Umbilical cord (tissue), 2 donors: ENCODE measurements around the gene GALNS. TPM values are rescaled to one million over a fixed set of nuclear protein-coding genes. Genes with fewer than 3 reads are reported as not detected.
"Not testable (repeated sequence)": the region's sequence is repeated elsewhere in the genome, so short reads cannot be mapped to it uniquely, and the experiment has no call there.

Experiments
- DNase-seq: peaks from one replicate; pipeline ENCODE4 v3.0.0-alpha.2; 2015; ENCODE audit warnings: low spot score
- total RNA-seq: library from RNA; depleted of rRNA; stranded (reverse); fragments of >200 nt; gene quantifications from one replicate; pipeline ENCODE4 v1.2.3, GENCODE V29; 2014; ENCODE audit warnings: low replicate concordance; ENCODE audit not compliant: insufficient read depth

The GALNS gene
- total RNA-seq, 1 donor from 2014 or later = 14.9 TPM

- DNase-seq = no peak
Measured at GRCh38 chr16:88837806-88838205, 18.9 kb downstream of the GALNS start.

DNA sequence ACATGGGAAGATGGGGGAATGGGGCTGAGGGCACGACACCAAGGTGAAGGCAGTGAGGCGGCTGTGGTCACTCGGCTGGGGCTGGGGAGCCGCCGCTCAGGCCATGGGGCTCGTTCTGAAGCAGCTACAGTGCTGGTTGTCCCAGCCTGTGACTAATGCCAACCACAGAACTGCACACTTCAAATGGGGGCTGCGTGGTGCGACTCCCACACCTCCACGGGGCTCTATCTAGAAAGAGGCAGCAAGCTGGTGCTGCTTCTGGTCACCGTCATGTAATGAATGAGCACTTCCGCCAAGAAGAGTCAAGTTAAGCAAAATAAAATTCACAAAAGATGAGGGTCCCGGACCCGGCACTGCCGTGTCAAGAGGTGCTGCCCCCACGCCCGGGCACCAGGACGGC is 20.0 kb downstream of the GALNS start:
- DNase-seq = no peak

GRCh38 chr16:88835818-88836217 is 20.9 kb downstream of the GALNS start:
- DNase-seq = no peak

GRCh38 chr16:88835383-88835782 is 21.4 kb downstream of the GALNS start:
- no peak for DNase-seq

- no peak for DNase-seq
Measured at GRCh38 chr16:88834670-88835069, 22.1 kb downstream of the GALNS start.

DNA sequence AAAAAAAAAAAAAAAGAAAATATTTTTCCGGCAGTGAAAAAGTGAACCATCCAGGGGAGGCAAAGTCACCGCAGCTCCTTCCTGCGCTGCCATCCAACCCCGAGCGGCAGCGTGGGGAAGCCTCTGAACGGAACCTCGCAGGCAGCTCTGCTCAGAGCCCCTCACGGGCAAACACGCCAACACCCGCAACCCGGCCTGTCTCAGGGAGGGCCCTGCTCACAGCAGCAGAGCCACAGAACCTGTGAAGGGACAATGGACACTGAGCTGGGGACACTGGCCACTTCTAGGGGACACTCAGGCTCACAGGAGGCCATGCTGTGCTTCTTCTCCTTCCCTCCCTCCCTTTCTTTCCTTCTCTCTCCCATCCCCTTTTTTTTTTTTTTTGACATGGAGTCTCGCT is 23.7 kb downstream of the GALNS start:
- DNase-seq = no peak

DNA sequence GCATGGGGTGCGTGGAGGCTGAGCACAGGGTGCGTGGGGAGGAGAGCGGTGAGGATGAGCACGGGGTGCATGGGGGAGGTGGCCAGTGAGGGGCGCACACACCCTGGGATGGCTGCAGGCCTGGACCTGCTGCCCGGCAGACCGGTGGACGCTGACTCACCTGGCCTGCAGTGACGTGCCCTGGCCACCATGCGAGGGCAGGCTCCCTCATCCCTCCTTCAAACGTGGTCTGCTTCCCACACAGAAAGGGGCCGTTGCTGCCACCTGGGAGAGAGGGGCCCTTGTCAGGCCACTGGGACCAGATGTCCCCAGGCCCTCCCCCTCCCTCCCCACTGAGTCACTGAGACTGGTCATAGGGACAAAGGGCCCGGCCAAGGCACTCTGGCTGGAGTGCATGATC is 24.9 kb downstream of the GALNS start:
- DNase-seq = no peak

- no peak for DNase-seq
Measured at GRCh38 chr16:88830783-88831182, 26.0 kb downstream of the GALNS start.

GRCh38 chr16:88830258-88830657 is 26.5 kb downstream of the GALNS start:
- DNase-seq = peak; percentile 84

DNA sequence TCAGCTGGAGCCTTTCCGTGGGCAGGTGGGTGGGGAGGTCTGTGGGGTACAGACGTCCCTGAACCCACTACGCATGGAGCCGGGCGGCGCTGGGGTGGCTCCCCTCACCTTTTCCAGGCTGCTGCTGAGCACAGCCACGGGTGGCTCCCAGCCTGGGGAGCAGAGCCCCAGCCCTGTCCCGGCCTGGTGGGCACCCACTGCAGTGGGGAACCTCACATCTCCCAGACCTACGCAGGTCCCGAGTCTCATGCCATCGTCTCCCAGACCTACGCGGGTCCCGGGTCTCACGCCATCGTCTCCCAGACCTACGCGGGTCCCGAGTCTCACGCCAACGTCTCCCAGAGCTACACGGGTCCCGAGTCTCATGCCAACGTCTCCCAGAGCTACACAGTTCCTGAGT is 28.0 kb downstream of the GALNS start:
- no peak for DNase-seq

DNA sequence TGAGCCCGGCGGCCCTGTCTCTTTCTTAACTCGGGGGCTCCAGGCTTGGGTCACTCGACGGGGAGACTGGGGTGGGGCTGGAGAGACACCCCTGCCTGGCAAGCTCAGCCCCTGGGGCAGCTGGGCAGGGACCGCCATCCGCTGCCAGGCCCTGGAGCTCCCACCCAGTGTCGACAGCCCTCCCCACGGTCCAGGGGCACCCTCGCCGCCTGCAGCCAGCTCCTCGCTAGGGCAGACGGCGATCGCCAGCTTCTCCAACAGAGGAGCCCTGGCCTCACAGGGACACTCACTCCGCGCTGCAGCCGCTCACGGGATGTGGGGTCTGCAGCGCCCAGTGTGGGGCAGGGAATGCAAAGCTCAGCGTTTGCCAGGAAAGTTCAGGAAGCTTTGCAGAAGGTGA is 29.0 kb downstream of the GALNS start:
- DNase-seq = no peak

DNA sequence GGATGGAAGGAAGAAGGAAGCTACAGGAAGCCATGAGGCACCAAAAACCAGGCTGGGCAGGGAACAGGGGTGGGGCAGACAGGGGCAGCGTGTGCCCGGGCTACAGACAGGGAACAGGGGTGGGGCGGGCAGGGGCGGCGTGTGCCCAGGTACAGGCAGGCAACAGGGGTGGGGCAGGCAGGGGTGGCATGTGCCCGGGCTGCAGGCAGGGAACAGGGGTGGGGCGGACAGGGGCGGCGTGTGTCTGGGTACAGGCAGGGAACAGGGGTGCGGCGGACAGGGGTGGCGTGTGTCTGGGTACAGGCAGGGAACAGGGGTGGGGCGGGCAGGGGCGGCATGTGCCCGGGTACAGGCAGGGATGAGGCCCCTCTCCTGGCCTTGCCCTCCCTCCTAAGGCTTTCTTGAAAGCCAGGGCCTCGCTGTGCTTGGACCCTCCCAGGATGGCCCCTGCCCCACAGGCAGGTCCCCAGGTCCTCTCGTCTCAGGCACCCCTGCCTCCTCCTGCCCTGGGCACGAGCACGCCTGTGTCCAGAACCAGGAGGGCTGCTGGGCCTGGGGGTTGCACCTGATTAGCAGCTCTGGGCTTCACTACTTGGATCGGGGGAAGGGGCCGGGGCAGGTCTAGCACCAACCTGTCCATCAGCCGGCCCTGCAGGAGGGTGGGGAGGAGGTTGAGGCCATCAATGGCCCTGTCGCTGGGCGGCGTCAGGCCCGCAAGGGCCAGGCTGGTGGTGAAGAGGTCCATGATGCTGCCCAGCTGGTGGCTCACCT is 30.5 kb downstream of the GALNS start:
- DNase-seq = no peak

DNA sequence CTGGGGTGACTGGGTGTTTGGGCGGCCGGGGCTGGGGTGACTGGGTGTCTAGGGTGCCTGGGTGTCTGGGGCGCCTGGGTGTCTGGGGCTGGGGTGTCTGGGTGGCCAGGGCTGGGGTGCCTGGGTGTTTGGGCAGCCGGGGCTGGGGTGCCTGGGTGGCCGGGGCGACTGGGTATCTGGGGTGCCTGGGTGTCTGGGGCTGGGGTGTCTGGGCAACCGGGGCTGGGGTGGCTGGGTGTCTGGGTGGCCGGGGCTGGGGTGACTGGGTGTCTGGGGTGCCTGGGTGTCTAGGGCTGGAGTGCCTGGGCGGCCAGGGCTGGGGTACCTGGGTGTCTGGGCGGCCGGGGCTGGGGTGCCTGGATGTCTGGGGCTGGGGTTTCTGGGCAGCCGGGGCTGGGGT is 31.6 kb downstream of the GALNS start:
- no peak for DNase-seq

- no peak for DNase-seq
Measured at GRCh38 chr16:88824256-88825077, 32.3 kb downstream of the GALNS start.

DNA sequence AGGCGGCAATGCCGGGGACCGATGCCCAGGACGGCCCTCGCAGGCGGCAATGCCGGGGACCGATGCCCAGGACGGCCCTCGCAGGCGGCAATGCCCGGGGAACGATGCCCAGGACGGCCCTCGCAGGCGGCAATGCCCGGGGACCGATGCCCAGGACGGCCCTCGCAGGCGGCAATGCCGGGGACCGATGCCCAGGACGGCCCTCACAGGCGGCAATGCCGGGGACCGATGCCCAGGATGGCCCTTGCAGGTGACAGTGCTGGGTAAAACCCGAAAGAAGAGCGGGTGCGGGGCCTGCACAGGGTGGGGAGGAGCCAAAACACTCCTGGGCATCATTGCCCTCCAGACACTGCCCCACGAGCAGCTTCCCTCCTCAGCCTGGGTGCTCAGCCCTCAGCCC is 33.1 kb downstream of the GALNS start:
- DNase-seq = not testable (repeated sequence)

- no peak for DNase-seq
Measured at GRCh38 chr16:88822281-88823040, 34.3 kb downstream of the GALNS start.

- no peak for DNase-seq
Measured at GRCh38 chr16:88821168-88821850, 35.4 kb downstream of the GALNS start.

DNA sequence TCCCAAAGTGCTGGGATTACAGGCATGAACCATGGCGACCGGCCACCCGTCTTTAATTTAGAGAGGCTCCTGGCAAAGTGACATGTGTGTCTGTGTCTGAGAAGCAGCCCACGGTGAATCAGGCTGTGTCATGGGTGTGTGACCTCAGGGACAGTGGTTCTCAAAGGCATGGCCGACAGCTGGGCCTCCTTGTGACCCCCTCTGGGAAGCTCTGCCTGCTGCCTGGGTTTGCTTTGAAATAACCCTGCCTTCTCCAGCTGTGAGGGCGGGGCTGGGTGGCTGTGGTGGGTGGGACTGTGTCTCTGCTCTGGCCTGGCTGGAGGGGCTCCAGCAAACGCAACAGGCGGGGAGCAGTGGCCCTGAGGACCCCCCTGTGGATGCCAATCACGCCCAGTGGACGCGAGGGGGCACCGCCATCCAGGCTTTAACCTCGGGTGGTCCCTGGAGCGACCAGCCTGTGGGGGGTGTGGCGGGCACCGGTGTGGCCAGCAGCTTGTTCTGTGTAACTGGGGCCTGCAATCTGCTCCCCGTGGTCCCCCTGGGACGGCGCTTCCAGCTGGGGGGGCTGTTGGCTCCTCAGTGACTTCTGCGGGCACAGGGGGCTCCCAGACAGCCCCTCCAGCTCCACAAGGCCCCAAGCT is 36.2 kb downstream of the GALNS start:
- DNase-seq = no peak

- no peak for DNase-seq
Measured at GRCh38 chr16:88819126-88819525, 37.6 kb downstream of the GALNS start.

DNA sequence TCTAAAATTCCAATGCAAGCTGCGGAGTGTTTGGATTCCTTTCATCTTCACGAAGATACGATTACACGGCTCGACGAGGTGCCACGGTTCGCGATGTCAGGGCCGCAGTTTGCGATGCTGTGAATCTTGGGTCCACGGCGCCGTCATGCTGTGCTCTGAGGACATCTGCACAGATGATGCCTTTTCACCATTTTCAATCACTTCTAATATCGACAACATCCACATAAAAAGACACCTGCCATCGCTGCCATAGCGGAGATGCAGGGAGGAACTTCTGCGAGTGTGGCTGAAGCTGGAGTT is 38.2 kb downstream of the GALNS start:
- DNase-seq = no peak

DNA sequence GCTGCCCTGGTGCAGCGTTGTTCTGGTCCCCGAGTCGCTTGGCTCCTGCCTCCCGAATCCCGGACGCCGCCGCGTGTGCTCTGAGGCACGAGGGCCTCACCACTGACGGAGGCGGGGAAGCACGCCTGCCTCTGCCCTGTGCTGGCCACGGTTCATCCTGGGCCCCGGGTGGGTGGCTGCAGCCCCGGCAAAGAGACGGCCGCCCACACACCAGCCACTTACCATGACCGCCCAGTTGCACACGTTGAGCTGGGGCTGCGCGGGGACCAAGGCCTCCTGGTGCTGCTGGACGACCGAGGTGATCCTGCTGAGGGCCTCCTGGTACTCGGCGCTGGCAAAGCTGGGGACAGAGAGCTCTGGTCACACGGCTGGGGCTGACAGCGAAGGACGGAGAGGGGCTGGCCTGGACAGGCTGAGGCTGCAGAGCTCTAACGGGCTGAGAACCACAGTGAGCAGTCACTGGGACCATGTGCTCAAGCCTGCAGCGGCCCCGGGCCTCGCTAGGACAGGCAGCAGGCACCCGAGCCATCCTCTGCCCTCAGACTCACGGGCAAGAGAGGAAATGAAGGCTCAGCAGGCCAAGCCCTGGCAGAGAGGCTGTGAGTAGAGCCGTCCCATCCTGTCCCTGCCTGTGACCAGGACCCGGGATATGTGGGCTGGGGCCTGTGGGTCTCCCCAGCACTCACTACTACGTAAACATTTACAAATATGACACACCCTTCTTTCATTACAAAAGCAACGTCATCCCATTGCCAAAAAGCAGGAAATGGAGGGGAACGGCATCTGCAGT is 38.8 kb downstream of the GALNS start:
- no peak for DNase-seq
